GM21529 (cell line): ENCODE measurements around the gene CSNK1D.

Experiments
- ATAC-seq: cut with Tn5 transposase; IDR thresholded peaks from one replicate; pipeline ENCODE4 v1.9.1; 2021; ENCODE audit not compliant: unreplicated experiment

Gene CSNK1D

DNA sequence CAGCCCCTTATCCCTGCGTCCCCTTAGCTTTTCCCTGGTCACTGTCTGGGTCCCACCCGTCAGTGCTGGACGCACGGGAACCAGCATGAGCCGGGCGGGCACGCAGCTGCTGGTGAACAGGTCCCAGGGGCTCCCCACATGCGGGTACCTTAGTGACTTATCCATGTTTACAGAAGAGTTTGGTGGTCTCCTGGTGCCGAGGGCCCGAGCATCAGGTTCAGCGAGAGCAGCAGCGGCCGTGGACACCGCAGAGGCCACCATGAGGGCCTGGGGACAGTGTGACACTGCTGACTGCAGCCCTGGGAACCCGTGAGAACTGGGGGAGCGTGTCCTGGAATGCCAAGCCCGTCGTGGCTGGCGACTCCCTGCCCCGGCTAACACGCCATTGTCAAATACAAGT is 37.4 kb upstream of the CSNK1D start:
- ATAC-seq: no peak

GRCh38 chr17:82309656-82310570 is 36.4 kb upstream of the CSNK1D start:
- ATAC-seq: no peak

- ATAC-seq: no peak
Observed at GRCh38 chr17:82305727-82306300, 32.3 kb upstream of the CSNK1D start.

- ATAC-seq: no peak
Observed at GRCh38 chr17:82304826-82305726, 31.6 kb upstream of the CSNK1D start.

DNA sequence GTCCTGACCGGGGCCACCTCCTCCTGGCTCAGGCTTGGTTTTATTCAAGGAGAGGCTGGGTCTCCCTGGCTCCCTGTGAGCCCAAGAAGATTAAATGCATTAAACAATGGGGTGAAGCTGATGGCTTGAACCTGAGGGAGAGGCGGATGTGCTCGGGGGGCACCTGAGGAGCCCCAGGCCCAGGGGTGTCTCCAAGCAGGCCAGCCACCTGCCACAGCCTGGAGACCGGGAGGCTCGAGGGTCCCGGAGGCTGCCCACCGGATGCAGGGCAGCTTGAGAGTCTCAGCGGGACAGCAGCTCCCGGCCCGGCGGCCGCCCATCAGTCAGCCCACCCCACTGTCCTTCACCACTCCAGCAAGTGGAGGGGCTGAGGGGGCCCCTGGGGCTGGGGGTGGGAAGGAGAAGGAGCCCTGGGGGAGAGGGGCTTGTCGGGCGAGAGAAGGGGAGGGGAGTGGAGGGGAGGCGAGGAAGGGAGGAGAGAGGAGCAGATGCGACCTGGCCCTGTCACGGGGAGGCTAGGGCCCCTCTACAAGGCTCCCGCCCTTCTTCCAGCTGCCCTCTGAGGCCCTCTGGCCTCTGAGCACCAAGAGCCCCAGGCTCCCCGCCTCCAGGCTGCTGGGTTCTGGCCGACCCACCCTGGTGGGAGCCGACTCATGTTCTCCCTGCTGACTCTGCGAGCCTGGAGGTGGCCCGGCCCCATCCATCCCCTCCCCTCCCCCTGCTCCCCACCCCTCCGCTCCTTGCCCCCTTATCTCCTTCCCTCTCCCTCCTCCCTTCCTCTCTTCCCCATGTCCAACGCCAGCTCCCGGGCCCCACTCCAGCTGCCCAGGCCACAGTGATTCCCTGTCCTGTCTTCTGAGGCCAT is 30.7 kb upstream of the CSNK1D start:
- no peak for ATAC-seq

GRCh38 chr17:82302991-82303943 is 29.8 kb upstream of the CSNK1D start:
- ATAC-seq: no peak

DNA sequence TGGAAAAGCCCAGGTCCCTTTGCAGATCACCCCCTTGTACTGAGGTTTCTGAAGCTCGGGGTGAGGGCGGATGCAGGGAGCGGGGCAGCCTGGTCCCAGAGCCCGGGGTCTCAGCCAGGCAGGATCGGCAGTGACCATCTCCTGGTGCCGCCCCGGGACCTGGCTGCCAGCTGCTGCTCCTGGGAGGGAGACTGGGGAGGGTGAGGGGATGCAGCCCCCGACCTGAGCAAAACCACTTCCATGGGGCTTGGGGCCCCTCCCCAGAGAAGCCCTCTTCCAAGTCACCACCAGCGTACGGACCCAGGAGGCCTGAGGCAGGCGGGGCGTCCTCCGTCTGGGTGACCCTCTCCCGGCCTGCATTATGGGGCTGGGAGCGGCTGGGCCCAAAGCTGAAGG is 29.1 kb upstream of the CSNK1D start:
- no peak for ATAC-seq

GRCh38 chr17:82301916-82302567 is 28.5 kb upstream of the CSNK1D start:
- peak; percentile 32 for ATAC-seq

- ATAC-seq: no peak
Observed at GRCh38 chr17:82301300-82301915, 27.9 kb upstream of the CSNK1D start.

DNA sequence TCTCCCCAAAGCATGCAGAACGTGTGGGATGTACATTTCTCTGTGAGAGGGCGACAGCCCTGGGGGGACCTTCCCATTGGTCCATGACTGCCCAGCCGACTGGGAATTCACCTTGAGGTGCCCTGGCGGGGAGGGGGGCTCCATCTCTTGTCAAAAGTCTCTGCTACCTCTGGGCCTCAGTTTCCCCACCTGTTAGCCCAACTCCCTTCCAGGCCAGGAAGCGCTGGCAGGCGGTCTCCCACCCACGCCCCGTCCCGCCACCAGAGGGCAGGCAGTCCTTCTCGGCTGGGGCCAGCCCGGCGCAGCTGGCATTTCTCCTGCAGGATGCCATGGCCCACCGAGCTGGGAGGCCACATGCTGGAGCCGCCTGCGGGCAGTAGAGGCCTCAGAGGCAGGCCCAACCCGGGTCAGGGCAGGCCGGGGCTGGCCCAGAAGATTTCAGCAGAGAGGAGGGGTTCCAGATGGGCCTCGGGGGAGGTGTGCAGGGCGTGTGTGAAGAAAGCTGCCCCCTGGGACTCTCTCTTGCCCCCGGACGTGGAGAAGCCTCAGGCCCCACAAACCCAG is 27.3 kb upstream of the CSNK1D start:
- ATAC-seq: no peak

DNA sequence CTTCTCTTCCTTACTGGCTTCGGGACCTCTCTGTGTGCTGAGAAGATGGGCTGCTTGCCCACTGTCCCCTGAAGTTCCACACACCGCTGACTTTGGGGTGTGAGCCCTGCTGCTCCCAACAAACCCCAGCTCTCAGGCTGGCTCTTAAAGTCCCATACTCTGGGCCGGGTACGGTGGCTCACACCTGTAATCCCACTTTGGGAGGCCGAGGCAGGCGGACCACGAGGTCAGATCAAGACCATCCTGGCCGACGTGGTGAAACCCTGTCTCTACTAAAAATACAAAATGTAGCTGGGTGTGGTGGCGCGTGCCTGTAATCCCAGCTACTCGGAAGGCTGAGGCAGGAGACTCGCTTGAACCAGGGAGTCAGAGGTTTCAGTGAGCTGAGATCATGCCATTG is 26.7 kb upstream of the CSNK1D start:
- ATAC-seq: no peak

- no peak for ATAC-seq
Observed at GRCh38 chr17:82299452-82299851, 26.0 kb upstream of the CSNK1D start.

GRCh38 chr17:82298538-82299421 is 25.3 kb upstream of the CSNK1D start:
- no peak for ATAC-seq

- peak; percentile 54 for ATAC-seq
Observed at GRCh38 chr17:82297714-82298537, 24.4 kb upstream of the CSNK1D start.

DNA sequence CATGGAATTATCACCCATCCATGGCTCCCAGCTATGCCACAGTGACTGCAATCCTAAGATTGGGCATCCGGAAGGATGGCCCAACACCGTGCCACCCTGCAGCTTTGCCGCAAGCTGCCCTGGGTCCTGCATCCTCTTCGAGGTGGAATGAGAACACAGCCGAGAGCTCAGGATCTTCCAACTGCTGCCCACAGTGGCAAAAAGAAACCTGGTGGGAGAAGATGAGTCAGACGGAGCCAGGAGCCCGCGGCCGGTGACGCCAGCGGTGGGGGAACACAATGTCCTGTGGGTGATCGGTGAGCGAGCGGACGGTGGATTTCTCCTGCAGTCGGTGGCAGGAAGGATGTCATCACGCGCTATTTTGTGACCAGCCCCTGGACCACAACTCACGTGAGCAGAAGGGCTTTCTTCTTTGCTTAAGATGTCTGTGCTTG is 23.8 kb upstream of the CSNK1D start:
- no peak for ATAC-seq
